ENCODE data around the gene CCDC57. TPM values are rescaled to one million over a fixed set of nuclear protein-coding genes. Genes with fewer than 3 reads are reported as not detected.

The CCDC57 gene
- total and polyA plus RNA-seq, 2 of the 8 experiments (the other 6 are each of a cell fraction or from before 2014, with no cell fraction given) = 8.4 to 12.9 TPM

- H3K36me3 ChIP-seq (ENCODE audit: control insufficient read depth in 2 of 4, insufficient read depth in 4 of 4, low read length in 3 of 4) = no peaks in the 10 kb centered on the region; a peak in 1 of 8 replicates
- no peak overlapping the region for H3K14ac ChIP-seq (ENCODE audit: insufficient read length)
- no peaks in the 10 kb centered on the region for H3K79me2 ChIP-seq (ENCODE audit: control insufficient read depth in 1 of 2, insufficient read depth in 2 of 2, low read length in 2 of 2)
- no peak overlapping the region for H2AFZ ChIP-seq (ENCODE audit: low read length)
- no peak for DNase-seq (ENCODE audit: low read depth in 1 of 2, low spot score in 2 of 2)
- H2BK12ac ChIP-seq (ENCODE audit: low read depth, low read length) = no peak overlapping the region
- H3K18ac ChIP-seq (ENCODE audit: extremely low read depth, low read length) = no peak overlapping the region
- peaks cover 28 to 51% (median 47%) of the 10 kb centered on the region in 4 experiments for H3K27me3 ChIP-seq (replicated peaks in 1 of 4; ENCODE audit: control insufficient read depth in 3 of 4, extremely low read depth in 1 of 4, insufficient read depth in 3 of 4, low read length in 3 of 4)
- peaks cover 5 to 14% of the 10 kb centered on the region in 2 experiments for H4K20me1 ChIP-seq (replicated peaks in 1 of 2; ENCODE audit: control insufficient read depth in 1 of 2, insufficient read depth in 2 of 2, low read length in 2 of 2)
- no peaks in the 10 kb centered on the region; the same call in 1 of the 2 replicates for H3K79me1 ChIP-seq (ENCODE audit: low read depth, low read length)
- no peak overlapping the region for H2BK15ac ChIP-seq (ENCODE audit: low read length)
- H4K91ac ChIP-seq (replicated peaks; ENCODE audit: insufficient read length, low read length) = no peak overlapping the region
- H3K27ac ChIP-seq (ENCODE audit: low read depth, low read length) = no peak overlapping the region
- no peak overlapping the region for H2BK20ac ChIP-seq (ENCODE audit: low read length)
- H2AK5ac ChIP-seq (ENCODE audit: low read depth, low read length) = no peak overlapping the region
- no peak overlapping the region for H4K5ac ChIP-seq (ENCODE audit: insufficient read length, low read depth, low read length)
- H4K8ac ChIP-seq (ENCODE audit: extremely low read depth, insufficient read depth, low read length) = no peak overlapping the region; the same call in 1 of the 2 replicates
- H3K4me2 ChIP-seq (ENCODE audit: insufficient read depth in 1 of 2, low read depth in 2 of 2, low read length in 2 of 2) = no peak overlapping the region
- no peak overlapping the region for H2BK120ac ChIP-seq (replicated peaks; ENCODE audit: low read depth, low read length)
- H3K4me1 ChIP-seq (replicated peaks in 1 of 4; ENCODE audit: control insufficient read depth in 3 of 4, insufficient read depth in 4 of 4, low read length in 3 of 4) = peaks cover 0 to 11% (median 1%) of the 10 kb centered on the region in 4 experiments; a peak in 3 of 7 replicates
- no peak for FAIRE-seq
- 85% methylated on average over 11 of the region's 15 CpGs; no CpG with 5 or more reads in 1 of the 2 experiments for WGBS, 2 experiments (ENCODE audit: extremely low coverage in 1 of 2, insufficient coverage in 1 of 2, insufficient read length in 1 of 2, insufficient replicate concordance in 2 of 2, low coverage in 1 of 2, low lambda C conversion rate in 2 of 2, missing lambda C conversion rate in 1 of 2)
- ChIA-PET POLR2A (ENCODE audit: partially characterized antibody) (interaction anchor here (0.5 to 1.5 kb wide), 3 partner anchors 10 to 242 kb away, joined by 4 read pairs; no protein-coding TSS in a partner anchor), CTCF (ENCODE audit: partially characterized antibody) (interaction anchor here (0.6 to 1.7 kb wide), 4 partner anchors 9 to 135 kb away, joined by 3 to 6 read pairs (median 4); no protein-coding TSS in a partner anchor)
- no peak overlapping the region for H3K4ac ChIP-seq (replicated peaks; ENCODE audit: insufficient read length, low read depth, low read length)
- H3K9ac ChIP-seq (replicated peaks in 1 of 4; ENCODE audit: extremely low read depth in 1 of 4, low read depth in 3 of 4, low read length in 3 of 4) = no peak overlapping the region
- no peaks in the 10 kb centered on the region; a peak in 1 of 4 replicates for H3K9me3 ChIP-seq (ENCODE audit: insufficient read depth in 2 of 2, low read depth in 1 of 2, low read length in 1 of 2)
- peaks cover 8% of the 10 kb centered on the region; the same call in 1 of the 2 replicates for H3K23me2 ChIP-seq (ENCODE audit: low read depth, low read length)
- H3K56ac ChIP-seq (replicated peaks; ENCODE audit: insufficient read length, low read depth, low read length) = no peak overlapping the region
- no peak overlapping the region for H3K4me3 ChIP-seq (ENCODE audit: extremely low read depth in 1 of 4, insufficient read depth in 2 of 4, low read depth in 3 of 4, low read length in 4 of 4)
- H2BK5ac ChIP-seq (ENCODE audit: low read depth, low read length) = no peak overlapping the region; the same call in 1 of the 2 replicates
- H3K23ac ChIP-seq (ENCODE audit: insufficient read length) = no peak overlapping the region
- TF ChIP-seq ATF2 (IDR thresholded peaks at IDR 0.05; ENCODE audit: low read length) = no peak
- no peak for TF ChIP-seq TEAD4 (IDR thresholded peaks at IDR 0.05; ENCODE audit: low read depth, low read length)
- TF ChIP-seq ZNF274 (IDR thresholded peaks at IDR 0.05; ENCODE audit: borderline replicate concordance, extremely low read depth, low read length) = no peak
- TF ChIP-seq BACH1 (IDR thresholded peaks at IDR 0.05; ENCODE audit: low read length) = no peak
- no peak for TF ChIP-seq GABPA (IDR thresholded peaks at IDR 0.05; ENCODE audit: borderline replicate concordance, insufficient read depth, low read length)
- TF ChIP-seq POU5F1 (IDR thresholded peaks at IDR 0.05; ENCODE audit: low read depth, low read length) = no peak
- TF ChIP-seq TCF12 (IDR thresholded peaks at IDR 0.05; ENCODE audit: low read depth, low read length) = no peak
- no peak for TF ChIP-seq CREB1 (IDR thresholded peaks at IDR 0.05)
- TF ChIP-seq CBX5 (IDR thresholded peaks at IDR 0.05; ENCODE audit: low read depth, low read length) = no peak
- no peak for TF ChIP-seq SIRT6 (IDR thresholded peaks at IDR 0.05; ENCODE audit: low read length)
- no peak for TF ChIP-seq SP1 (IDR thresholded peaks at IDR 0.05; ENCODE audit: low read depth, low read length)
Measured at GRCh38 chr17:82226146-82226808, 13.6 kb upstream of the CCDC57 start.
